Stimulated activated CD8-positive, alpha-beta memory T cell treated with anti-CD3 and anti-CD28 coated beads, Interleukin-15, amount 100 ng/mL, for 24 hours (primary cell): Measurements from ENCODE around the gene ACR.

Experiments
- DNase-seq: peaks from one replicate; pipeline ENCODE4 v3.0.0-alpha.2; 2020; ENCODE audit warnings: low read depth

ACR gene

GRCh38 chr22:50737728-50738648 lies at the start of gene ACR:
Gene ACR (plus strand): TSS chr22:50738204. CDS start chr22:50738236, 32 bp downstream.
- DNase-seq, result no peak

DNA sequence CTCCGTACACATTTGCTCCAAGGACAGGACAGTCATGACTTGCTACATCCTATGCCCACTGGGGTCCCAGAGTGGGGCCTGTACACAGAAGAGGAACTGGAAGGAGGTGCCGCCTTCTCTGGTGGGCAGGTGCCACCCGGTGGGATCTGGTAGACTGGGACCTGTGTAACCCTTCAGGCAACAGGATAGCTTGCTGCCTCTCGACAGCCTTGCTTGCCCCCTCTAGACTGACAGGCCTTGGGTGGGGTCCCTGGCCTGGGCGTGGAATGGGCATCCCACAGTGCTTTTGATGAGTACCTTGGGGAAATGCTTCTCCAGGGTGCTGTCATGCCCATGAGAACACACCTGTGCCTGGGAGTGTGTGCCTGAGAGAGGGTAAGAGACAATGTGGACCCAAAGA lies 49.6 kb upstream of the ACR start:
- DNase-seq, result no peak

GRCh38 chr22:50691521-50691920 lies 46.5 kb upstream of the ACR start:
- no peak for DNase-seq

GRCh38 chr22:50693462-50693861 lies 44.5 kb upstream of the ACR start:
- no peak for DNase-seq

DNA sequence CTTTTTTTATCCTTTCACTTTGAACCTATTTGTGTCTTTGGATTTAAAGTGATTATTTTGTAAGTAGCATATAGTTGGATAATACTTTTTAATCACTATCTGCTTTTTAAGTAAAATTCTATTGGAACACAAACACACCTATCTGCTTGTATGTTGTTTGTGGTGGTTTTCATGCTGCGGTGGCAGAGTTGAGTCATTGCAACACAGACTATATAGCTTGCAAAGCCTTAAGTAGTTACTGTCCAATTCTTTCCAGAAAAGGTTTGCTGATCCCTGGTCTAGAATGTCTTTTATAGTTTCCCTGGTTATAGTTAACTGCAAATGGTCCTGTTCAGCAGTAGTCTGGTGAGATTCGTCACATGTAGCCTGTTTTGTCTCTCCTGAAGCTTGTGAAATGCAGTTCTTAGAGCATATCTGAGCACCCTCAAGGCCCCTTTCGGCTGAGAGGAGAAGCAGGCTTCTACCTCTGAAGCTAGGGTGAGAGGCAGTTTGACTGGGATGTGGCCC lies 43.9 kb upstream of the ACR start:
- DNase-seq, result no peak

GRCh38 chr22:50694766-50695420 lies 43.1 kb upstream of the ACR start:
- DNase-seq, result no peak

GRCh38 chr22:50695421-50696250 lies 42.4 kb upstream of the ACR start:
- DNase-seq, result no peak

GRCh38 chr22:50696251-50696798 lies 41.7 kb upstream of the ACR start:
- no peak for DNase-seq

DNA sequence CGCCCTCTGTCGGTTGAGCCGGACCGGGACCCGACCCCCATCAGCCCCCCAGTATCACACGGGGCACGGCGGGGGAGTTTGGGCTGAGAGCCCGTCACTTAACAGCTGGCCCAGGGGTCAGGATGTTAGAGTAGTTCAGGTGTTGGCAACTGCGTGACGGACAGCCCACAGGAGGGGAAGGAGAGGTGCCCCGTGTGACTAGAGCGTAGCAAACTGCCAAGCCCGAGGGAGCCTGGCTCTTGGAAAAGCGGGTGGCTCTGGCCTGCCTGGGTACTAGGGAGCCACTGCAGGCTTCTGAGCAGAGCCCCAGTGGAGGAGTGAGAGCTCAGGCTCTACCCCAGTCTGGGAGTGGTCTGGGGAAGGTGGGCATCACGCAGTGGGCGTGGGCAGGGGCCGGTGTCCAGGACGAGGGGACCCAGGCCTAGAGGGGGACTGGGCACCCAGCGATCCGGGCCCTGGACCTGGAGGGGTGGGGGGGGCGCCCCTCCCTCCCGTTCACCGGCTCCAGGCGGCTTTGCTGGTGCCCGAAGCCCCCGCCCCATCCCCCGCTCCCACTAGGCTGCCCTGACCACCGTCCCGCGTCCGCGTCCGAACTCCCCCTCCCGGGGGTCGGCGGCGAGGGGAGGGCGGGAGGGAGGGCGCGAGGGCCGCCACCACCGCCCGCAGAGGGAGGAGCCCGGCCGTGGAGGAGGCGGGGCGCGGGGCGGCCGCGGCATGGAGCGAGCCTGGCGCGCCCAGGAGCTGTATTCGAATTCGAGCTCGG lies 41.0 kb upstream of the ACR start:
- DNase-seq, result no peak

DNA sequence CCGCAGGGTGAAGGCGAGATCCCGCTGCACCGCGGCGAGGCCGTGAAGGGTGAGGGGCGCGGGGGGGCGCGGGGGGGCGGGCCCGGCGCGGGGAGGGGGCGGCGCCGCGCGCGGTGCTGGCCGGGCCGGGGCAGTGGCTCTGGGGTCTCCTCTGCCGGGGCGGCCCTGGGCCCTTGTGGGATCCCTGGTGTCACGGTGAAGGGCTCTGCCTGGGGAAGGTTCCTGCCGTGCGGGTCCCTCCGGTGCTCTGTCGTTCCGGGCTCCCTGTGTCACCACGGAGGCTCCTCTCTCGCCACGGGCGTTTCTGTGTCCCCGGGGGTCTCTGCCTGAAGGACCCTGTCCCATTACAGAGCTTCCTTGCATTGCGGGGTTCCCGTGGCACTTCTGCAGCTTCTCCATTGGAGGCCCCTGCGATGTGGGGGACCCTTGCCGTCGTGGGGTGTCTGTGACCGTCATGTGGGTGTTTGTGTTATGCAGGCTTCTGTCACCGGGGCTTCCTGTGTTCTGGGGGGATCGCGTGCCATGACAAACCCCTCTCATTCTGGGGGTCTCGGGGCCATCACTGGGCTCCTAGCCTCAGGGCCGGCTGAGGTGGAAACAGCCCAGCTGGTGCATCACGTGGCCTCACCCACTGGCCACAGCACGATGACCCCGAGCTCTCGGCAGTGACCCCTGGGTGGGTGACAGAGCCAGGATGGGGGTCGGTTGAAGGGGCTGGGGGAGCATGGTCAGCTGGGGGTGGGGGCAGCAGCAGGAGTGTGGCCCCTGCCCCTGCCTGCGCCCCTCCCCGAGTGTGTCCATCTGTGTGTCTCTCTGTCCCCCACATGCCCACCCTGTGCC lies 40.1 kb upstream of the ACR start:
- no peak for DNase-seq

GRCh38 chr22:50698546-50698945 lies 39.5 kb upstream of the ACR start:
- DNase-seq, result no peak

GRCh38 chr22:50699001-50699755 lies 38.8 kb upstream of the ACR start:
- DNase-seq, result no peak

GRCh38 chr22:50699756-50700386 lies 38.1 kb upstream of the ACR start:
- no peak for DNase-seq

- no peak for DNase-seq
These were observed 37.5 kb upstream of the ACR start for GRCh38 chr22:50700387-50701075.

DNA sequence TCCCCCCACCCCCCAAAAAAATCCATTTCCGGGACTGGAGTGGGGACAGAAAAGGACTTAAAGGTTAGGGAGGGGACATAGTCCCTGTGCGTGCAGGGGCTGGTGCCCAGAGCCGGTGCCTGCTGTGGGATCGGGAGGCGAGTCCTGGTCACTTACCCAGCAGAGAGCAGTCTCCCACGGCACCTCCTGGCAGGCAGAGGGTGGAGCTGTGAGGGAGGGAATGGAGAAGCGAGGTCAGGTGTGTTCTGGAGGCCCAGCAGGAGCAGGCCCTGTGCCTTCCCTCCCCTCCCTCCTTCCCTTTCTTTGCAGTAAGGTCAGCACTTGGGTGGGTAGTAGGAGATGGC lies 37.0 kb upstream of the ACR start:
- DNase-seq, result no peak

DNA sequence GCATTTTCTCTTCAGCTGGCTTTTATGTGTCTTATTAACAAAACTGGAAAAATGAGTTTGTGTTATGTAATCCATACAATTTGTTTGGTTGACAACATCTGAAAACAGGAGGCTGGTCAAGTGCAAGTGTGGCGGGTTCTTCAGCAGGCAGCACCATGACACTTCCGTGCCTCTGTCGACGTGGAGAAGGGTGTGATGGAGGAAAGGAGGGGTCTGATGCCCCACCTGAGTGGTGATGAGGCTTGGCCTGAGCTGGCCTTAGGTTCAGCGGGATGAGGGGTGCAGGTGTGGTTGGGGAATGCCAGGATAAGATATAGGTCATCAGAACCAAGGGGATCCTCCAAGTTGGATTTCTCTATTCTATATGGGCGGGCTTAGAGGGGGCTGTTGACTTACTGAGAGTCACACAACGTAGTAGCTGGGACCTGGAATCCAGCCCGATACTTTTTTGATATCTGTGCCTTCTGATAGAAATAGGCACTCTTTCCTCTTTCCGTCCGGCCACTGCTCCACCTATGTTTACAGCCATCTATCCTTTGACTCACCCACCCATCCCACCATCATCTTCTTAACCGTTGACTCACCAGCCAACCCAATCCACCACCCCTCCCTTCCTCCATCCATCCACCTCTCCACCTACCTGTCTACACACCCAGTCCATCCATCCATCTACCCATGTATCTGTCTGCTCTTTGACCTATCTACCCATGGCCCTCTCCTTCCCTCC lies 36.4 kb upstream of the ACR start:
- no peak for DNase-seq

- DNase-seq, result no peak
These were observed 35.7 kb upstream of the ACR start for GRCh38 chr22:50702261-50702671.
